ENCODE data around the gene ZNF264.

The ZNF264 gene

DNA sequence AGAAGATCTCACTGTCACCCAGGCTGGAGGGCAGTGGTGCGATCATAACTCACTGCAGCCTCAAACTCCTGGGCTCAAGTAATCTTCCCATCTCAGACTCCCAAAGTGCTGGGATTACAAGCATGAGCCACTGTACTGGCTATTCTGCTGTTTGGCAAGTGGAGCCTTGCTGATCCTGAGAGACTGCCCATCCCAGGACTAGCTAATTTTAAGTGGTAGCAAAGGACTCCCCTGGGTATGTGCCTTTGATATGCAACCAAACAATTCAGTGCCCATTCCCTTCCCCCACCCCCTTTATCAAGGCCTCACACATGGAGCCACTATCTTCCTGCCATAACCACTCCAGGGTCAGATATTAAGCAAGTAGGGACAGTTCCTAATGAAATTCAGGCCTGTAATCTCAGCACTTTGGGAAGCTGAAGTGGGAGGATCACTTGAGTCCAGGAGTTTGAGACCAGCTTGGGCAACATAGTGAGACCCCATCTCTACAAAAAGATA is 72.0 kb downstream of the ZNF264 start:
- peaks cover 23% of the 10 kb centered on the region for H3K4me1 ChIP-seq (ENCODE audit: low read length)
- H3K27ac ChIP-seq (ENCODE audit: low read length) = no peak overlapping the region
- H4K20me1 ChIP-seq (ENCODE audit: insufficient read depth, low read length) = no peaks in the 10 kb centered on the region

DNA sequence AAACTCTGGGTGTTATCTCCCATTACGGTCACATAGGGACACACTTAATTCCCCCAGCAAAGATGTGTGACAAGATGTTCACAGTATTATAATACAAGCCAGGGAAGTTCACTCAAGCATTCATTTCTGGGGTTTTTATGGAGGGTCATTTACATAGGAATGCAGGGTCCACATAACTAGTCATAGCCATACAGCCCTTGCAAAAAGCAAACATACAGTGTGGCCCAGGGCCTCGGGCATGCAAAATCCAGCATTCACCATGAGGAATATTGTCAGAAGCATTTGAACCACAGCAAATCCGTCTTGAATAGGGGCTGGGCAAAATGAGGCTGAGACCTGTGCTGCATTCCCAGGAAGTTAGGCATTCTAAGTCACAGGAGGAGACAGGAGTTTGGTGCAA is 76.0 kb downstream of the ZNF264 start:
- Histone ChIP-seq H4K20me1 (ENCODE audit: insufficient read depth, low read length) (no peaks in the 10 kb centered on the region), H3K9me3 (ENCODE audit: insufficient read depth, low read length) (no peaks in the 10 kb centered on the region; the same call in 1 of the 2 replicates), H2AFZ (ENCODE audit: low read depth, low read length) (no peak overlapping the region), H3K79me2 (ENCODE audit: low read length) (0 out of 2 replicates have a peak, but pooled peaks cover 6% of the 10 kb centered on the region), H3K4me1 (ENCODE audit: low read length) (peaks cover 61% of the 10 kb centered on the region), H3K4me3 (ENCODE audit: low read length) (peak overlapping the region; percentile 3; the same call in 1 of the 2 replicates), H3K4me2 (ENCODE audit: low read length) (peak overlapping the region; percentile 68), H3K9ac (ENCODE audit: low read length) (peak overlapping the region; percentile 7; the same call in 1 of the 2 replicates), H3K27ac (ENCODE audit: low read length) (peak overlapping the region; percentile 66), H3K27me3 (ENCODE audit: low read depth, low read length) (no peaks in the 10 kb centered on the region), H3K36me3 (replicated peaks; ENCODE audit: low read depth, low read length) (peaks cover 22% of the 10 kb centered on the region)
- TF ChIP-seq CTCF (IDR thresholded peaks at IDR 0.05; ENCODE audit: low read depth, low read length) = no peak

More for the DNA sequence above, 72.0 kb downstream of the ZNF264 start:
- H3K9ac ChIP-seq (ENCODE audit: low read length) = no peak overlapping the region
- no peak overlapping the region for H3K4me3 ChIP-seq (ENCODE audit: low read length)
- H3K36me3 ChIP-seq (replicated peaks; ENCODE audit: low read depth, low read length) = peaks cover 22% of the 10 kb centered on the region
- H3K9me3 ChIP-seq (ENCODE audit: insufficient read depth, low read length) = no peaks in the 10 kb centered on the region
- H3K4me2 ChIP-seq (ENCODE audit: low read length) = no peak overlapping the region
- peaks cover 4% of the 10 kb centered on the region; the same call in 1 of the 2 replicates for H3K79me2 ChIP-seq (ENCODE audit: low read length)
- no peak overlapping the region for H2AFZ ChIP-seq (ENCODE audit: low read depth, low read length)
- H3K27me3 ChIP-seq (ENCODE audit: low read depth, low read length) = no peaks in the 10 kb centered on the region
- TF ChIP-seq EZH2phosphoT487 (IDR thresholded peaks at IDR 0.05; ENCODE audit: low read depth) = no peak
- TF ChIP-seq CTCF (IDR thresholded peaks at IDR 0.05; ENCODE audit: low read depth, low read length) = no peak

GRCh38 chr19:57269515-57270250 is 78.4 kb downstream of the ZNF264 start:
- TF ChIP-seq CTCF (IDR thresholded peaks at IDR 0.05; ENCODE audit: low read depth, low read length) (no peak), EZH2phosphoT487 (IDR thresholded peaks at IDR 0.05; ENCODE audit: low read depth) (no peak)
- H3K79me2 ChIP-seq (ENCODE audit: low read length) = 0 out of 2 replicates have a peak, but pooled peaks cover 6% of the 10 kb centered on the region

GRCh38 chr19:57271280-57271679 is 80.0 kb downstream of the ZNF264 start:
- Histone ChIP-seq H3K4me3 (ENCODE audit: low read length) (no peak overlapping the region), H3K4me2 (ENCODE audit: low read length) (no peak overlapping the region), H3K27ac (ENCODE audit: low read length) (peak overlapping the region; percentile 93), H3K4me1 (ENCODE audit: low read length) (peaks cover 93% of the 10 kb centered on the region), H3K27me3 (ENCODE audit: low read depth, low read length) (no peaks in the 10 kb centered on the region), H3K36me3 (replicated peaks; ENCODE audit: low read depth, low read length) (peaks cover 30% of the 10 kb centered on the region), H2AFZ (ENCODE audit: low read depth, low read length) (no peak overlapping the region), H4K20me1 (ENCODE audit: insufficient read depth, low read length) (no peaks in the 10 kb centered on the region), H3K9ac (ENCODE audit: low read length) (no peak overlapping the region), H3K9me3 (ENCODE audit: insufficient read depth, low read length) (no peaks in the 10 kb centered on the region; the same call in 1 of the 2 replicates), H3K79me2 (ENCODE audit: low read length) (0 out of 2 replicates have a peak, but pooled peaks cover 6% of the 10 kb centered on the region)
- no peak for TF ChIP-seq CTCF (IDR thresholded peaks at IDR 0.05; ENCODE audit: low read depth, low read length)
- TF ChIP-seq EZH2phosphoT487 (IDR thresholded peaks at IDR 0.05; ENCODE audit: low read depth) = no peak

More at GRCh38 chr19:57269515-57270250, 78.4 kb downstream of the ZNF264 start:
- Histone ChIP-seq H3K4me3 (ENCODE audit: low read length) (peak overlapping the region; percentile 43), H4K20me1 (ENCODE audit: insufficient read depth, low read length) (no peaks in the 10 kb centered on the region), H3K27me3 (ENCODE audit: low read depth, low read length) (no peaks in the 10 kb centered on the region), H3K4me1 (ENCODE audit: low read length) (peaks cover 84% of the 10 kb centered on the region), H3K4me2 (ENCODE audit: low read length) (peak overlapping the region; percentile 66), H3K9me3 (ENCODE audit: insufficient read depth, low read length) (no peaks in the 10 kb centered on the region; the same call in 1 of the 2 replicates), H3K9ac (ENCODE audit: low read length) (peak overlapping the region; percentile 53), H3K36me3 (replicated peaks; ENCODE audit: low read depth, low read length) (peaks cover 28% of the 10 kb centered on the region), H3K27ac (ENCODE audit: low read length) (peak overlapping the region; percentile 93), H2AFZ (ENCODE audit: low read depth, low read length) (no peak overlapping the region)
